ENCODE data around the gene IL2. TPM values are rescaled to one million over a fixed set of nuclear protein-coding genes. Genes with fewer than 3 reads are reported as not detected.

IL2 gene
- total RNA-seq, 1 donor from 2014 or later = not detected

Other genes with a start within 250 kb of the IL2 start
- under 0.01 TPM for gene ADAD1, start 77.7 kb downstream of the IL2 start, total RNA-seq
- not detected for gene IL21, start 164.3 kb upstream of the IL2 start, total RNA-seq

Data from frontal cortex (tissue), 1 donor.